ENCODE results near the gene GPANK1.

The GPANK1 gene

DNA sequence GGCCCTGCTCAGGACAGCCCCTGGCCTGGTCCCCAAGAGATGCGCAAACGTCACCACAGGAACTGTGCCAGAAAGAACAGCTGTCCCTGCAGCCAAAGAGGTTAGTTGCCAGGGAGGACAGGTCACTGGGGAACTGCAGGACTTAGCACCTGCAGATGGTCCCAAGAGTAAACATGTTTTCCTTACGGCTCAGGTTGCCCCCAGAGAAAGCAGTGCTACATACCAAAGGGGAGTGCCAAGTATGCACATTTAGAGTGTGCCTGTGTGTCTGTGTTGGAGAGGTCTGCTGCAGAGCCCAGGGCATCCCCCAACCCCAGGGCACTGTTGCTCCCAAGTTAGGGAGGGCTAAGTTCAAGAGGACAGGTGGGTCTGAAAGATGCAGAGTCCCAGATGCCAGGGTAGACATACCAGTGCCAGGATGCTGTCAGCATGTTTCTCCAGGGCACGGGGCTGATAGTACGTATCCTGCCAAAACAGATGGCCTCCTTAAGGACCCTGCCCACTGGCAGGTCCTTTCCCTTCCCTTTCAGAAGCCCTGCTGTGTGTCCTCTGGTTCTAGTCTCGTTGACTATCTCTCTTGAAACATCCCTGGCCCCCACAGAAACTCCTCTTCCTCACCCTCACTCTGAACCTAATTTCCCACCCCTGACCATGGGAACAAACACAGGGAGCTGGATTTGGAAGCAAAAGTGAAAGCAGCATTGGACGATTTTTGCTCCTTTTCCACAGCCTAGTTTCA is 37.0 kb upstream of the GPANK1 start:
- Histone ChIP-seq H3K27ac (peak overlapping the region; percentile 24 to 96), H3K4me3 (peak overlapping the region; percentile 95)
- no peak for DNase-seq (ENCODE audit: low spot score)
- TF ChIP-seq, protein P1, sequence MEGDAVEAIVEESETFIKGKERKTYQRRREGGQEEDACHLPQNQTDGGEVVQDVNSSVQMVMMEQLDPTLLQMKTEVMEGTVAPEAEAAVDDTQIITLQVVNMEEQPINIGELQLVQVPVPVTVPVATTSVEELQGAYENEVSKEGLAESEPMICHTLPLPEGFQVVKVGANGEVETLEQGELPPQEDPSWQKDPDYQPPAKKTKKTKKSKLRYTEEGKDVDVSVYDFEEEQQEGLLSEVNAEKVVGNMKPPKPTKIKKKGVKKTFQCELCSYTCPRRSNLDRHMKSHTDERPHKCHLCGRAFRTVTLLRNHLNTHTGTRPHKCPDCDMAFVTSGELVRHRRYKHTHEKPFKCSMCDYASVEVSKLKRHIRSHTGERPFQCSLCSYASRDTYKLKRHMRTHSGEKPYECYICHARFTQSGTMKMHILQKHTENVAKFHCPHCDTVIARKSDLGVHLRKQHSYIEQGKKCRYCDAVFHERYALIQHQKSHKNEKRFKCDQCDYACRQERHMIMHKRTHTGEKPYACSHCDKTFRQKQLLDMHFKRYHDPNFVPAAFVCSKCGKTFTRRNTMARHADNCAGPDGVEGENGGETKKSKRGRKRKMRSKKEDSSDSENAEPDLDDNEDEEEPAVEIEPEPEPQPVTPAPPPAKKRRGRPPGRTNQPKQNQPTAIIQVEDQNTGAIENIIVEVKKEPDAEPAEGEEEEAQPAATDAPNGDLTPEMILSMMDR (IDR thresholded peaks at IDR 0.05): no peak

DNA sequence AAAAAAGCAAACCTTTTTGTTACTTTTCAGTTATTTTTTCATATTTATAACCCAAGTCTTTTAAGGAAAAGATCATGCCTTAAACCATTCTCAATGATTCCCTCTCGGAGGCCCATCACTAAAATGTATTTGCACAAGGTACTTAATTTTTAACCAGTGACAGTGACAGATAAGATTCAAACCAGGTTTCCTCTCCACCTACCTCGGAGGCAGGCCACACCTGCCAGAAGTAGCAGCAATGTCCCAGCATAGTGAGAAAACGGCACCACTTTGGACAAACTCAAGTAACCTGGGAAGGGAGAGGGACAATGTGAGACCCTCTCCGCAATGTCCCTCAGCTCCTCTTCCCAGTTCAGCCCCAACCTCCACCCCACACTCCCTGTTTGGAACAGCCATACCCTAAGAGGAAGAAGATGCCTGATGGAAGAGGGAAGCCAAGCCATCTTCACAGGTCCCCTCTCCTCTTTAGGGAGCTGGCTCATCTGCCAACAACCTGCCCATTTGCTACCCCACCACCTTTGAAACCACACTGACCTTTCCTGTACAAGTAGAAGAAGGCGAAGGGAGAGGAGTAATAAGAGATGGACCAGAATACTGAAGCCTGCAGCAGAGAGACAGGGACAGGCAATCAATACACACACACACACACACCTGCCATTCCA is 36.1 kb upstream of the GPANK1 start:
- no peak for DNase-seq (ENCODE audit: low spot score)
- Histone ChIP-seq H3K4me3 (peak overlapping the region; percentile 95), H3K27ac (no peak overlapping the region)
- TF ChIP-seq, protein P1 (IDR thresholded peaks at IDR 0.05): no peak

DNA sequence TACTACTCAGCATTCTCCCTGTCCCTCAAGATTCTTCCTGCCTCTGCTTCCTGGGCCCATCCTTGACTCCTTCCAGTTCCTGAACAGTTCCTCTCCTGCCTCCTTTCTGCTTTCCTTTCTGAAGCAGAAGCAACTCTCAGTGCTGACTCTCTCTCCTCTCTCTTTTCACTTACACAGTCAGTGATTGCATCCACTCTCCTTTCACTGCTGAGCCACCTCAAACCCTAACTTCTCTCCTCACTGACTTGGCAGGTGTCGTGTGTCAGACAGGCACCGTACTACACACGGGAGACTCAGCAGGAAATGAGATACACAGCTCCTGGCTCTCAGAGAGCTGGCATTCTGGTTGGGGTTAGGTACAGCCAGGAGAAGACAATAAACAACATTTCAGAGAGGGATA is 32.8 kb upstream of the GPANK1 start:
- no peak for DNase-seq (ENCODE audit: low spot score)
- TF ChIP-seq, protein P1 (IDR thresholded peaks at IDR 0.05): no peak
- Histone ChIP-seq H3K4me3 (no peak overlapping the region), H3K27ac (no peak overlapping the region)

DNA sequence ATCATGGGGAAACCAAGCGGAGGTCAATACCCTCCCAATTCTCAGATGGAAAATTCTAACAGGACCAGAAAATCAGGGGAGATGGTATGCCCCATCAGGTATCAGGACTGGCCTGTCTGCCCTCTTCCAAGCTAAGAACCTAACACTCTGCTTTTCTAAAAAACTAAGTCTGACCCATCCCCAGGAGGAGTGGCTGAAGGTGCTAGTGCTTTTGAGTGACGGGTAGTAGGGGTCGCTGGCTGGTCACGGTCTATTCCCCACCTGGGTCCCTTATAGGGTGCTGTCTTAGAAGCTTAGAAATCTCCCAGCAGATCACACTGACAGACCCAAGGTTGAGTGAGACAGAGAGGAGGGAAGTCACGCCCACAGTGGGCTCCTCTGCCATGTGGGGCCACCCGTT is 28.7 kb upstream of the GPANK1 start:
- no peak overlapping the region for H3K27ac ChIP-seq
- H3K4me3 ChIP-seq: no peak overlapping the region
- no peak for DNase-seq (ENCODE audit: low spot score)
- TF ChIP-seq, protein P1 (IDR thresholded peaks at IDR 0.05): no peak

DNA sequence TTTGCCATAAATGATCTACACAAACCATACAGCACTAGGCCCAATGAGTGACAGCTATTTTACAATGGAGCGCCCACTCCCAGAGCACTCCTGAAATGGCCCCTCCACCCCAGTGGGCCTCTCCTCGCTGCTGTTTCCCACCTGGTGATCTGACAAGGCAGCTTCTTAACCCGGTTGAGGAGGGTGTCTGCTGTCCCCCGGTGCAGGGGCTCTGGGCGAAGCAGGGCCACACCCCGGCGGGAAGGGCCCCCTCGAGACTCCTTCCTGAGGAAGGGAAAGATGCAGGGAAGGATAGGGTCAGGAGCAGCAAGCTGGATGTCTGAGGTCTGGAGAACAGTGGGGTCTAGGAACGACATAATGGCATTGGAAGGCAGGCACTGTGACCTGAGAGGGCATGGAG is 28.1 kb upstream of the GPANK1 start:
- TF ChIP-seq, protein P1 (IDR thresholded peaks at IDR 0.05): no peak
- H3K27ac ChIP-seq: no peak overlapping the region
- no peak for DNase-seq (ENCODE audit: low spot score)
- no peak overlapping the region for H3K4me3 ChIP-seq

DNA sequence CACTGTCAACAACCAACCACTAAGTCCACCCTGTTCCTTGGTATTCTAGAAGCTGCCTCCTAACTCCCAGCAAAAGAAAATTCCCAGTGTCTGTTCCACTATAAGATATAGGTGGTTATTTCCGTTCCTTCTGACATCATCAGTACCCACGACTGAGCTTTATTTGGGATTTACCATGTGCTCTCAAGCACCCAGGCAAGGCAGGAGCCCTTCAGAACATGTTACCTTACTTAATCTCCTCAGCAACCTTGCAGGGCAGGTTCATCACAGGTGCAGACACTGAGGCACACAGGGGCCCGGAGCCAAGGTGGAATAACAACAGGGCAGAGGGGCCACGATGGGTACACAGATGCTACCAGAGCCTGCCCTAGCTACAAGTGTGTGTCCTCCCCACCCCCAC is 27.6 kb upstream of the GPANK1 start:
- H3K27ac ChIP-seq: no peak overlapping the region
- TF ChIP-seq, protein P1 (IDR thresholded peaks at IDR 0.05): no peak
- H3K4me3 ChIP-seq: no peak overlapping the region
- no peak for DNase-seq (ENCODE audit: low spot score)
